Pancreas (tissue), 10 donors: ENCODE results near the gene INAVA. TPM values are rescaled to one million over a fixed set of nuclear protein-coding genes. Genes with fewer than 3 reads are reported as not detected.

Experiments
- ATAC-seq, 4 donors: fragments of 200-7000 bp; cut with Tn5 transposase; one replicate each; pipeline versions ENCODE4 v1.8.0 to v1.9.1; 2020; ENCODE audit warnings: mild to moderate bottlenecking in 4 of 4, moderate library complexity in 4 of 4
- DNase-seq, 6 donors: peaks; one replicate each; pipeline ENCODE4 v3.0.0-alpha.2; 2020
- FAIRE-seq: peaks from 2 replicates; lab custom pipeline; 2012; peaks lifted over from hg19 to GRCh38; lab: Jason Lieb, UNC
- H3K27ac ChIP-seq, 4 donors: fragments of 200-600 bp; sonication (generic); 1 replicate in 3 of 4; 2 replicates in 1 of 4; pipeline versions ENCODE4 v1.5.0 to v1.8.0; 2020
- H3K27me3 ChIP-seq, 4 donors: fragments of 200-600 bp; one replicate each; pipeline ENCODE4 v1.8.0; 2021
- H3K36me3 ChIP-seq, 3 donors: fragments of 200-600 bp; sonication (generic) in 1 of 3; one replicate each; pipeline versions ENCODE4 v1.5.0 to v1.8.0; 2020 to 2021
- H3K4me1 ChIP-seq, 3 donors: fragments of 200-600 bp; one replicate each; pipeline ENCODE4 v1.8.0; 2021
- H3K4me3 ChIP-seq, 4 donors: fragments of 200-600 bp; sonication (generic) in 2 of 4; one replicate each; pipeline versions ENCODE4 v1.5.0 to v1.8.0; 2020 to 2021
- H3K9me3 ChIP-seq, 4 donors: fragments of 200-600 bp; one replicate each; pipeline ENCODE4 v1.8.0; 2021
- CTCF ChIP-seq, 4 donors: fragments of 200-600 bp; sonication (generic) in 3 of 4; IDR thresholded peaks; one replicate each; pipeline versions ENCODE4 v1.5.0 to v1.8.0; 2021; ENCODE audit warnings: antibody characterized with exemption in 4 of 4
- WGBS, 2 donors: extraction: QIAGEN DNeasy Blood & Tissue Kit; methylation state at CpG; one replicate each; pipeline ENCODE4 v1.1.7; 2013; 5-methylcytosine and 5-hydroxymethylcytosine counted together
- intact Hi-C, 3 donors: fragments of 100-400 bp; cut with DNase I; formaldehyde crosslinking; loops; one replicate each; pipeline versions ENCODE4 v1.11.1 to v1.14.2; 2022
- polyA plus RNA-seq, 2 donors: library from polyadenylated mRNA; stranded (reverse); fragments of 200-250 nt; gene quantifications; one replicate each; pipeline ENCODE4 v1.2.3, GENCODE V29; 2013
- total RNA-seq, 6 donors: library from RNA; stranded (reverse); fragmentation: NEBNext Ultra II Directional in 4 of 6; extraction: Animal tissue kit (Norgen Biotek cat#: 25700) in 4 of 6; gene quantifications; one replicate each; pipeline versions ENCODE4 v1.2.1 to v1.2.4, GENCODE V29; 2021 to 2023
- donor health status: healthy with polysubstance abuse.
- donor health status: DM: no; HTN: no; CAD: no; lungs with moderate emphysema.
- donor health status: DM: no; HTN: no; CAD: no.
- donor health status: control.
- donor health status: control.
- donor health status: Bipolar disorder and iron deficiency.
- donor health status: DM: yes; HTN: yes; CAD: no.
- donor health status: DM: no; HTN: no; CAD: no.
- donor health status: DM: no; HTN: no; CAD: no.
- donor health status: DM: yes; HTN: yes; CAD: no.

The INAVA gene
- total and polyA plus RNA-seq, 8 donors: 5.0 to 26.6 (median 13.8) TPM

- Histone ChIP-seq H3K27ac (no peak overlapping the region), H3K36me3 (no peaks in the 10 kb centered on the region), H3K27me3 (no peaks in the 10 kb centered on the region), H3K4me1 (no peaks in the 10 kb centered on the region), H3K9me3 (no peaks in the 10 kb centered on the region), H3K4me3 (no peak overlapping the region)
- DNase-seq: peak in 1 of 6 donors; percentile 28
- no peak for TF ChIP-seq CTCF (IDR thresholded peaks at IDR 0.05)
- 95% methylated on average over 8 of the region's 8 CpGs for WGBS, 2 donors
- ATAC-seq: no peak
- intact Hi-C loops: no loop called here
- no peak for FAIRE-seq
These were observed 54.9 kb downstream of the INAVA start for GRCh38 chr1:200949626-200950025.

- H3K4me1 ChIP-seq: no peaks in the 10 kb centered on the region
- no peaks in the 10 kb centered on the region for H3K36me3 ChIP-seq
- FAIRE-seq: no peak
- no peak for ATAC-seq
- TF ChIP-seq CTCF (IDR thresholded peaks at IDR 0.05): no peak
- DNase-seq: no peak
- H3K27ac ChIP-seq: no peak overlapping the region
- H3K9me3 ChIP-seq: no peaks in the 10 kb centered on the region
- no peaks in the 10 kb centered on the region for H3K27me3 ChIP-seq
- intact Hi-C loops: no loop called here
- no peak overlapping the region for H3K4me3 ChIP-seq
- WGBS, 2 donors: 94 to 95% methylated on average over 2 of the region's 2 CpGs
These were observed 56.3 kb downstream of the INAVA start for GRCh38 chr1:200951016-200951415.

GRCh38 chr1:200954434-200954833 lies 59.7 kb downstream of the INAVA start:
- WGBS, 2 donors: 41 to 55% methylated on average over 3 of the region's 3 CpGs
- H3K9me3 ChIP-seq: no peaks in the 10 kb centered on the region
- no peak overlapping the region for H3K4me3 ChIP-seq
- H3K27me3 ChIP-seq: no peaks in the 10 kb centered on the region
- FAIRE-seq (no peak), DNase-seq (peak in 1 of 6 donors; percentile 15), ATAC-seq (peak; percentile 78 to 91 (median 82))
- no peak overlapping the region for H3K27ac ChIP-seq
- no peaks in the 10 kb centered on the region for H3K36me3 ChIP-seq
- no peak for TF ChIP-seq CTCF (IDR thresholded peaks at IDR 0.05)
- intact Hi-C loops: no loop called here
- H3K4me1 ChIP-seq: no peaks in the 10 kb centered on the region

- DNase-seq: peak in 1 of 6 donors; percentile 10
- Histone ChIP-seq H3K9me3 (no peaks in the 10 kb centered on the region), H3K27me3 (no peaks in the 10 kb centered on the region), H3K27ac (no peak overlapping the region), H3K4me1 (no peaks in the 10 kb centered on the region), H3K4me3 (no peak overlapping the region), H3K36me3 (no peaks in the 10 kb centered on the region)
- intact Hi-C loops: no loop called here
- FAIRE-seq: no peak
- no peak for ATAC-seq
- TF ChIP-seq CTCF (IDR thresholded peaks at IDR 0.05): no peak
- WGBS, 2 donors: 89 to 92% methylated on average over 11 of the region's 11 CpGs
These were observed 63.9 kb downstream of the INAVA start for GRCh38 chr1:200958597-200958996.

GRCh38 chr1:200959411-200959921 lies 64.8 kb downstream of the INAVA start:
- no peak overlapping the region for H3K27ac ChIP-seq
- no peak for TF ChIP-seq CTCF (IDR thresholded peaks at IDR 0.05)
- FAIRE-seq: no peak
- H3K9me3 ChIP-seq: no peaks in the 10 kb centered on the region
- WGBS, 2 donors: 77 to 82% methylated on average over 15 of the region's 15 CpGs
- no peak for ATAC-seq
- H3K4me1 ChIP-seq: no peaks in the 10 kb centered on the region
- DNase-seq: peak in 1 of 6 donors; percentile 28
- no peak overlapping the region for H3K4me3 ChIP-seq
- intact Hi-C loops: no loop called here
- no peaks in the 10 kb centered on the region for H3K36me3 ChIP-seq
- no peaks in the 10 kb centered on the region for H3K27me3 ChIP-seq
